NCI-H82 treated with DMSO at 0.1 percent for 48 hours (cell line): ENCODE data around the gene GRB2.
"Not testable (repeated sequence)": the region's sequence is repeated elsewhere in the genome, so short reads cannot be mapped to it uniquely, and the experiment has no call there.

Experiments
- DNase-seq: peaks from one replicate; lab custom pipeline; 2025; ENCODE audit not compliant: unreplicated experiment; lab: John Stamatoyannopoulos, UW

GRB2 gene

DNA sequence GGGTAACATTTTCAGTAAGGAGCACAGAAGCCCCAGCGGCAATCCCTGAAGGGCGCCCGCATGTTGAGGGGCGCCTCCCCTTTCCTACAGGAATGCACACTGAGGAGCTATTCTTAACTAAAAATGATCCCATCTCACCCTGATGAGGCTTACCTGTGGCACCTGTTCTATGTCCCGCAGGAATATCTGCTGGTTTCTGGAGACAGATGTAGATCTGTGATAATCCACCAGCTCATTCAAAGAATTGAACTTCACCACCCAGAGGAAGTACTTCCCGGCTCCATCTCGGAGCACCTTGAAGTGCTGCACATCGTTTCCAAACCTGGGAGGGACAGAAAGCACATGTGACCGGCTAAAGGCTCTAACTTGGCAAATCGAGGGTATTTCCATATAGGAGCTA lies 84.0 kb downstream of the GRB2 start:
- no peak for DNase-seq

- no peak for DNase-seq
Measured at GRCh38 chr17:75319904-75320691, 85.4 kb downstream of the GRB2 start.

GRCh38 chr17:75318615-75319222 lies 86.8 kb downstream of the GRB2 start:
- DNase-seq: no peak

DNA sequence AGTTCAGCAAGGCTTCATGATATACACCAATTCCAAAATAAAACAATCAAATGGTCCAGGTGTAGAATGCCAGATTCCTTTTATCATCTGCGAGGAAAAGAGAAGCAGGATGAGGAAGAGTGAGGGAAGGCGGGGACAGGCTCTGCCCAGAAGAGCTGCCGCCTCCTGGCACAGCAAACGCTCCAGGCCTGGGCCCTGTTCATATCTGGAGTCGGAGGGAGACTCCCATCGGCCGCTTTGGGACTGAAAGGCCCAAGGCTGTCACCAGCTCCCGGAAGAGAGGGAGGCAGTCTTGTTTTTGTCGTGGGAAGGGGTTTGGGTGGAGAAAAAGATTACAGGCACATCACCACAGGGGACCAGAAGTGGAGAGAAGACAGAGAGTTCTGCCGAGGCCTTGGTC lies 87.3 kb downstream of the GRB2 start:
- no peak for DNase-seq

DNA sequence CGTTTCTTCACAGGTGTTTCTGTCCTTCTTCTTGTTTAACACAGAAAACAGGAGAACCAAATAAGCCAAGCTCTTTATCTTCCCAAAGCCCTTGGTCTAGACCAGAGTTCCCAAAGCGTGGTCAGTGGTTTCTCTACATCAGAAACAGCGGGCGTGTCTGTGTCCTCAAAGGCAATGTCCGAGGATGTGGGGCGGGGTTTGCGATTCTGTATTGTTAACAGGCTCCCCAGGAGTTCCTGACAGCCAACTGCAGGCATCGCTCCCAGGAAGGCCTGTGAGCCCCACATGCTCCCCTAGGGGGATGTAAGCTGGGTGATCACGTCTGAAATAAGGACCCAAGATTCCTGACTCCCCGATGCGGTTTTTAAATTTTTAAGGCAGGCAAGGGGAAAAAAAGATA lies 87.8 kb downstream of the GRB2 start:
- no peak for DNase-seq

- no peak for DNase-seq
Measured at GRCh38 chr17:75316253-75316652, 89.2 kb downstream of the GRB2 start.

DNA sequence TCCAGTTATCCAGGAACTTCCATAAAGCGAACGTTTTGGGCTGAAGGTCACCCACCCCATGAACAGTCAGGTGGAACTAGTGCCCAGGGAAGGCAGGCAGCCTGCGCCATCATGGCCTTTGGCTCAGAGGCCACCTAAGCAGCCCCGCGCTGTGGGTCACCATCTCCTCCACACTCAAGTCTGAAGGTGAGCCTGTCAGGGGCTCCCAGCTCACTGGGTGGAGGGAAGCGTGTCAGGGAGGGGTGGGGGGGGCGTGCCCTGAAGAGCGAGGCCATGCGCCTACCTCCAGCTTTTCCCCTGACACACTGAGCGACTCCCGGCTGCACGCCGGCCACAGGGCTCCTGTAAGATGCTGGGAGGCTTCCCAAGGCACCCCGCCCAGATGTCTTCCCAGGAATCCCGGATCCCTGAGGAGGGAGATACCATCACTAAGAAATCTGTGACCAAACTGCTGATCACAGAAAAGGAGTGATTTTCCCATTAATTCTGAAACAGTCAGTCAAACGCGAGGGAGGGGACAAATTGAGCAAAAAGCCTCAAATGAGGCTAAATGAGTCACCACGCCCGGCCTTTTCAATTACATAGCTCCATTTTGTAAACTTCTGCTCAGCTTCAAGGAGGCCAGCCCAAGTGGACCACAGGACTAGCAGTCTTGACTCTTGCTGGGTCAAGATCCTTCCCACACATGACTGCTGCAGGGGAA lies 89.8 kb downstream of the GRB2 start:
- DNase-seq: no peak

DNA sequence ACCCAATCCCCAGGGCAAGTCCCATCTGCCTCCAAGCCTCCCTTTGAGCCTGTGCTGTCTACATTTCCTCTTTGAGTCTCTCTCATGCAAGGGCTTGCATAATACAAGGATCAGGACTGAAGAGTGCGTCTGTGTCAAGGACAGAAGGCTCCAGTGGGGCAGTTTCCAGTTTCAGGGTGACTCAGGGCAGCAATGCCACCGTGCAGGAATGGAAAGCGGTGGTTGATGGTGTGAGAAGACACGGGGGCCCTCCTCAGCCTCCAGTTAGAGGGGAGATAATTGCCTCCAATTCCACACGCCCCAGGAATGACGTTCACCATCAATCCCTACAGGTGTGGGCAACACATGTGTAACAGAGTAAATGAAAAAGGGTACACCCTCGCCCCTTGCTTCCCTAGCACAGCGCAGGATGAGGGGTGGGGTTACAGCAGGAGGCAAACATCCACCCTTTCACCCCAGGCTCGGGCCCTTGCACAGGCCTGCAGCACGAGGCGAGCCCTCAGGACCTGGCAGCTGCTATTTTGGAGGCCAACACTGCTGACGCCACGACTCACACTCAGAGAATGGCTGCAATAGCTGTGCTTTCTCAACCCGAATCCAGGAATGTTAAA lies 91.4 kb downstream of the GRB2 start:
- no peak for DNase-seq

- DNase-seq: no peak
Measured at GRCh38 chr17:75308732-75309629, 96.5 kb downstream of the GRB2 start.

GRCh38 chr17:75307957-75308731 lies 97.3 kb downstream of the GRB2 start:
- DNase-seq: peak; percentile 55

GRCh38 chr17:75301502-75302206 lies 103.8 kb downstream of the GRB2 start:
- no peak for DNase-seq

GRCh38 chr17:75301049-75301448 lies 104.4 kb downstream of the GRB2 start:
- no peak for DNase-seq

- DNase-seq: no peak
Measured at GRCh38 chr17:75300280-75300679, 105.2 kb downstream of the GRB2 start.

GRCh38 chr17:75295201-75296158 lies 110.0 kb downstream of the GRB2 start:
- DNase-seq: no peak

- not testable (repeated sequence) for DNase-seq
Measured at GRCh38 chr17:75292810-75293448, 112.5 kb downstream of the GRB2 start.

DNA sequence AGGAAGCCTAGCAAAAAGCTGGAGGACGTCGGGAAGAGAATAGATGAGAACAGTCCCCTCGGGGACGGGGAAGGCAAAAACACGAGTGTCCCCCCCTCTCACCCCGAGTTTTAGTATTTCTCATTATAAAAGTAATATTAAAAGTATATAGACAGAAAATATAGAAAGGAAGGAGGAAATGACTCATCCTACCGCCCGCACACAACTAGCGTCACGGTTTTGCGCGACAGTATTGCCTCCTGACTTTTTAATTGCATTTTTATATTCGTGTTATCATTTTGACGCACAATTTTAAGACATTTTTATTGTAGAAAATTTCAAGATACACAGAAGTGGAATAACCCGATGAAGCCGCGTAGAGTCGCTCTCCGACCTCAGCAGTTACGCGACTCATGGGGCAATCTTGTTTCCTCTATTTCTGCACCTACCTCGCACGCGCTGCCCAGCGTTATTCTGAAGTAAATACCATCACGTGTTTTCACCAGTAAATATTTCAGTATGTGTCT lies 115.6 kb downstream of the GRB2 start:
- no peak for DNase-seq

DNA sequence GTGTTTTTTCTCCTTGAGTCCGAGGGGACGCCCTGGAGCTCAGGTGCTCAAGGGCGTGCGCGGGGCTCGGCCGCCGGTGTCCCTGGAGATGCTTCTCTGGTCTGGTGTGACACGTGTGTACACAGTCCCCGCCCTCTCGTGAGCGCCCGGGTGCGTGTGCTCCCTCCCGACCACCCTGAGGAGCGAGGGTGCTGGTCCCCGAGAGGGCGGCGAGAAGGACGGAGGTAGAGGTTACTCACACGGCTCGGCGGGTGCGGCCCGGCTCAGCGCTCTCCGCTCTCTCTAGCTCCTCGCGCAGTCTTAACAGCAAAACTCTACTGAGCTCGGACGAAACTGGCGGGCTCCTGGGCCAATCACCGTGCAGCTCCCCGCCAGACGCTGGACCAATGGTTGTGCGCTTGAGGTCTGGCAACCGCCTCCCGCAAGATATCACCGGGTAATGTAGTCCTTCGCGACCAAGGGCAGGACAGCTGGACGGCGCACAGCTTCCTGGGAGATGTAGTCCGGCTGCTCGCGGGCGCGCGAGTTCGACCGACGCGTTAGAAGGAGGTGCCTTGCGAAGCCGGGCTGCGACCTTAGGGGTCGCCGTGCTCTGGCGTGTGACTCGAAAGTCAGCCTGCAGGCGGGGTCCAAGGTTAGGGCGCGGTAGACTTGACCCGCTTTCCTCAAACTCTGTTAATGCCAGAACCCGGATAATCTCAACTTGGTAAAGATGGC lies 116.2 kb downstream of the GRB2 start, which contains the start of gene SLC25A19:
Gene SLC25A19 (minus strand): TSS at position 319 of the 717 bp plus-strand sequence. CDS start 2,669 bp downstream, outside the sequence.
- peak; percentile 96 for DNase-seq
